ENCODE results near the gene GSC2. TPM values are rescaled to one million over a fixed set of nuclear protein-coding genes. Genes with fewer than 3 reads are reported as not detected.

Gene GSC2
- total RNA-seq, 3 donors from 2014 or later = not detected

- no peak for DNase-seq (ENCODE audit: low spot score in 2 of 2)
- no peak overlapping the region for H3K4me3 ChIP-seq
- intact Hi-C loops (cut with DNase I; ENCODE audit: low total_unique reads) = loop anchor here (5.0 kb wide), 1 partner anchor 1268 kb away; no protein-coding TSS in a partner anchor
- H3K4me1 ChIP-seq = peaks cover 12 to 40% of the 10 kb centered on the region in 2 donors
- TF ChIP-seq POLR2AphosphoS5 (IDR thresholded peaks at IDR 0.05) = no peak
- no peak for TF ChIP-seq CTCF (IDR thresholded peaks at IDR 0.05)
- no peak for TF ChIP-seq POLR2A (IDR thresholded peaks at IDR 0.05)
- no peaks in the 10 kb centered on the region for H3K36me3 ChIP-seq
- H3K9me3 ChIP-seq = no peaks in the 10 kb centered on the region
- no peaks in the 10 kb centered on the region for H3K27me3 ChIP-seq
- H3K27ac ChIP-seq = peak overlapping the region; percentile 52 to 68
These were observed 25.0 kb upstream of the GSC2 start for GRCh38 chr22:19175026-19175601.

GRCh38 chr22:19174106-19175025 lies 24.3 kb upstream of the GSC2 start:
- Histone ChIP-seq H3K4me1 (peaks cover 12 to 40% of the 10 kb centered on the region in 2 donors), H3K27ac (peak overlapping the region; percentile 52 to 68)

GRCh38 chr22:19173047-19174035 lies 23.2 kb upstream of the GSC2 start:
- no peaks in the 10 kb centered on the region for H3K9me3 ChIP-seq
- DNase-seq (ENCODE audit: low spot score in 2 of 2) = no peak
- H3K4me3 ChIP-seq = peak overlapping the region in 1 of 3 donors; percentile 85

More at GRCh38 chr22:19174106-19175025, 24.3 kb upstream of the GSC2 start:
- peaks cover under 1 to 5% of the 10 kb centered on the region in 2 donors for H3K27me3 ChIP-seq
- peak in 1 of 2 donors; percentile 63 for DNase-seq (ENCODE audit: low spot score in 2 of 2)
- TF ChIP-seq POLR2AphosphoS5 (IDR thresholded peaks at IDR 0.05) (peak in 1 of 3 donors; percentile 33), CTCF (IDR thresholded peaks at IDR 0.05) (no peak), POLR2A (IDR thresholded peaks at IDR 0.05) (no peak)
- H3K4me3 ChIP-seq = peak overlapping the region in 1 of 3 donors; percentile 9
- intact Hi-C loops (cut with DNase I; ENCODE audit: low total_unique reads) = loop anchor here (5.0 kb wide), 1 partner anchor 1267 kb away; no protein-coding TSS in a partner anchor
- no peaks in the 10 kb centered on the region for H3K9me3 ChIP-seq
- no peaks in the 10 kb centered on the region for H3K36me3 ChIP-seq

More at GRCh38 chr22:19173047-19174035, 23.2 kb upstream of the GSC2 start:
- TF ChIP-seq POLR2A (IDR thresholded peaks at IDR 0.05) (no peak), POLR2AphosphoS5 (IDR thresholded peaks at IDR 0.05) (no peak), CTCF (IDR thresholded peaks at IDR 0.05) (no peak)
- H3K4me1 ChIP-seq = peaks cover 12 to 40% of the 10 kb centered on the region in 2 donors
- intact Hi-C loops (cut with DNase I; ENCODE audit: low total_unique reads) = no loop called here
- H3K27ac ChIP-seq = peak overlapping the region in 1 of 2 donors; percentile 92
- H3K27me3 ChIP-seq = peaks cover 5 to 15% of the 10 kb centered on the region in 2 donors
- no peaks in the 10 kb centered on the region for H3K36me3 ChIP-seq
